ENCODE results near the gene PDILT. TPM values are rescaled to one million over a fixed set of nuclear protein-coding genes. Genes with fewer than 3 reads are reported as not detected.

The PDILT gene
- total RNA-seq, 1 experiment from 2014 or later: not detected

GRCh38 chr16:20349615-20350014 is 54.9 kb downstream of the PDILT start:
- CTCF ChIA-PET: interaction anchor here (0.6 to 0.7 kb wide), 2 partner anchors 465 to 650 kb away, joined by 3 read pairs; partner anchors contain the start of gene GPRC5B
- no peaks in the 10 kb centered on the region for H3K9me3 Mint-ChIP-seq (ENCODE audit: unreplicated experiment)
- no peaks in the 10 kb centered on the region for H3K4me1 Mint-ChIP-seq (ENCODE audit: low read depth, unreplicated experiment)

DNA sequence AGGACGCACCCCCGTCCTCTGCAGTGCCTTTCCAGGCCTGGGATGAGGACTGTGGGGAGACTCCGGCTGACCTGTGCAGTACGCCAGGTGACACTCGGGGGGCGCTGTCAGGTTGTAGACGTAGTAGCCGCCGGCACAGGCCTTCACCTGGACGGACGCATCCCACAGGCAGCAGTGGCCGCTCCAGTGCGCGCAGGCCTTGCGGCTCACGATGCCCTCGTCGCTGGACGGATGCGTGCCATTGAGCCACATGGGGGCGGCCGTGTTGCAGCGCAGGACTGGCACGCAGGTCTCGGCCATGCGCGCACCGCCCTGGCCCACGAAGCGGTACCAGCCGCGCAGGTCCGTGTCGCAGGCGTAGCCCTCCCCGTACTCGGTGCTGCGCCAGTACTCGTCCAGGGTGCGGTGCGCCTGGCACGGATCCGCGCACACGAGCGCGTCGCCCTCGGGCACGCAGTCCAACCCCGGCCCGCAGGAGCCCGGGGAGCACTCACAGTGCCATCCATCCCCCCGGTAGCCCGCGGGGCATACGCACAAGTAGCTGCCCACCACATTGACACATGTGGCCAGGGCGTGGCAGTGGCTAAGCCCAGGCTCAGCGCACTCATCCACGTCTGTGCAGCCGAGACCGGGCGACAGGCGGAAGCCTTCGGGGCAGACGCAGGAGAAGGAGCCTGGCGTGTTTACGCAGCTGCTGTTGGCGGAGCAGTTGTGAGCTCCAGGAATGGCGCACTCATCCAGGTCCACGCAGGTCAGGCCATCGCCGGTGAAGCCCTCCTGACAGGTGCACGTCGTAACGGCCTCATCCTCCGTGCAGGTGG is 56.0 kb downstream of the PDILT start:
- H3K36me3 Mint-ChIP-seq (ENCODE audit: insufficient read depth, unreplicated experiment): no peaks in the 10 kb centered on the region
- H3K4me1 ChIP-seq: no peaks in the 10 kb centered on the region
- POLR2A ChIA-PET: no interaction called here
- H3K9me3 ChIP-seq: no peaks in the 10 kb centered on the region
- H3K4me1 Mint-ChIP-seq (ENCODE audit: low read depth, unreplicated experiment): no peaks in the 10 kb centered on the region
- no peak overlapping the region for H3K27ac Mint-ChIP-seq (ENCODE audit: unreplicated experiment)
- H3K9me3 Mint-ChIP-seq (ENCODE audit: unreplicated experiment): no peaks in the 10 kb centered on the region
- intact Hi-C loops (cut with micrococcal nuclease; ENCODE audit: unreplicated experiment): no loop called here
- CTCF ChIA-PET: interaction anchor here (0.5 kb wide), 1 partner anchor 452 kb away, joined by 3 read pairs; no protein-coding TSS in a partner anchor
- H3K27me3 Mint-ChIP-seq (ENCODE audit: insufficient read depth, unreplicated experiment): peaks cover 7% of the 10 kb centered on the region
- H3K27me3 ChIP-seq (replicated peaks; ENCODE audit: control insufficient read depth, insufficient read depth, low read length): no peaks in the 10 kb centered on the region
- TF ChIP-seq, protein P1, sequence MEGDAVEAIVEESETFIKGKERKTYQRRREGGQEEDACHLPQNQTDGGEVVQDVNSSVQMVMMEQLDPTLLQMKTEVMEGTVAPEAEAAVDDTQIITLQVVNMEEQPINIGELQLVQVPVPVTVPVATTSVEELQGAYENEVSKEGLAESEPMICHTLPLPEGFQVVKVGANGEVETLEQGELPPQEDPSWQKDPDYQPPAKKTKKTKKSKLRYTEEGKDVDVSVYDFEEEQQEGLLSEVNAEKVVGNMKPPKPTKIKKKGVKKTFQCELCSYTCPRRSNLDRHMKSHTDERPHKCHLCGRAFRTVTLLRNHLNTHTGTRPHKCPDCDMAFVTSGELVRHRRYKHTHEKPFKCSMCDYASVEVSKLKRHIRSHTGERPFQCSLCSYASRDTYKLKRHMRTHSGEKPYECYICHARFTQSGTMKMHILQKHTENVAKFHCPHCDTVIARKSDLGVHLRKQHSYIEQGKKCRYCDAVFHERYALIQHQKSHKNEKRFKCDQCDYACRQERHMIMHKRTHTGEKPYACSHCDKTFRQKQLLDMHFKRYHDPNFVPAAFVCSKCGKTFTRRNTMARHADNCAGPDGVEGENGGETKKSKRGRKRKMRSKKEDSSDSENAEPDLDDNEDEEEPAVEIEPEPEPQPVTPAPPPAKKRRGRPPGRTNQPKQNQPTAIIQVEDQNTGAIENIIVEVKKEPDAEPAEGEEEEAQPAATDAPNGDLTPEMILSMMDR (IDR thresholded peaks at IDR 0.05; ENCODE audit: insufficient read depth in 1 of 2, low read depth in 1 of 2, low read length in 1 of 2, severe bottlenecking in 1 of 2, unreplicated experiment in 1 of 2): no peak
- no peak for DNase-seq
- no peak overlapping the region for H3K4me3 ChIP-seq (ENCODE audit: low read depth, low read length)
- BruUV-seq (replicated peaks): no TSS peak
- no peak overlapping the region for H3K4me3 Mint-ChIP-seq (ENCODE audit: unreplicated experiment)
- no peaks in the 10 kb centered on the region for H3K36me3 ChIP-seq (ENCODE audit: control insufficient read depth, insufficient read depth, low read length)

More at GRCh38 chr16:20349615-20350014, 54.9 kb downstream of the PDILT start:
- TF ChIP-seq, protein P1 (IDR thresholded peaks at IDR 0.05; ENCODE audit: insufficient read depth in 1 of 2, low read depth in 1 of 2, low read length in 1 of 2, severe bottlenecking in 1 of 2, unreplicated experiment in 1 of 2): no peak
- no peaks in the 10 kb centered on the region for H3K36me3 Mint-ChIP-seq (ENCODE audit: insufficient read depth, unreplicated experiment)
- Histone ChIP-seq H3K9me3 (no peaks in the 10 kb centered on the region), H3K36me3 (ENCODE audit: control insufficient read depth, insufficient read depth, low read length) (no peaks in the 10 kb centered on the region), H3K4me3 (ENCODE audit: low read depth, low read length) (no peak overlapping the region), H3K27me3 (replicated peaks; ENCODE audit: control insufficient read depth, insufficient read depth, low read length) (no peaks in the 10 kb centered on the region), H3K4me1 (no peaks in the 10 kb centered on the region)
- no peak overlapping the region for H3K27ac Mint-ChIP-seq (ENCODE audit: unreplicated experiment)
- no peak overlapping the region for H3K4me3 Mint-ChIP-seq (ENCODE audit: unreplicated experiment)
- no peak for DNase-seq
- intact Hi-C loops (cut with micrococcal nuclease; ENCODE audit: unreplicated experiment): no loop called here
- no TSS peak for BruUV-seq (replicated peaks)
- H3K27me3 Mint-ChIP-seq (ENCODE audit: insufficient read depth, unreplicated experiment): peaks cover 7% of the 10 kb centered on the region
- POLR2A ChIA-PET: no interaction called here

- Mint-ChIP-seq H3K4me3 (ENCODE audit: unreplicated experiment) (no peak overlapping the region), H3K27me3 (ENCODE audit: insufficient read depth, unreplicated experiment) (peaks cover 6% of the 10 kb centered on the region), H3K36me3 (ENCODE audit: insufficient read depth, unreplicated experiment) (no peaks in the 10 kb centered on the region), H3K4me1 (ENCODE audit: low read depth, unreplicated experiment) (no peaks in the 10 kb centered on the region), H3K9me3 (ENCODE audit: unreplicated experiment) (no peaks in the 10 kb centered on the region), H3K27ac (ENCODE audit: unreplicated experiment) (no peak overlapping the region)
- DNase-seq: no peak
- H3K36me3 ChIP-seq (ENCODE audit: control insufficient read depth, insufficient read depth, low read length): no peaks in the 10 kb centered on the region
- CTCF ChIA-PET: no interaction called here
- H3K9me3 ChIP-seq: no peaks in the 10 kb centered on the region
- intact Hi-C loops (cut with micrococcal nuclease; ENCODE audit: unreplicated experiment): no loop called here
- no peak overlapping the region for H3K4me3 ChIP-seq (ENCODE audit: low read depth, low read length)
- no peaks in the 10 kb centered on the region for H3K4me1 ChIP-seq
- H3K27me3 ChIP-seq (replicated peaks; ENCODE audit: control insufficient read depth, insufficient read depth, low read length): no peaks in the 10 kb centered on the region
- POLR2A ChIA-PET: no interaction called here
- BruUV-seq (replicated peaks): no TSS peak
- TF ChIP-seq, protein P1 (IDR thresholded peaks at IDR 0.05; ENCODE audit: insufficient read depth in 1 of 2, low read depth in 1 of 2, low read length in 1 of 2, severe bottlenecking in 1 of 2, unreplicated experiment in 1 of 2): no peak
Observed at GRCh38 chr16:20347666-20348364, 56.7 kb downstream of the PDILT start.
